GM19043 (cell line): ENCODE results near the gene HDAC10.

Source experiments
- ATAC-seq: cut with Tn5 transposase; IDR thresholded peaks from one replicate; pipeline ENCODE4 v1.9.1; 2021; ENCODE audit warnings: low read depth; ENCODE audit not compliant: unreplicated experiment

The HDAC10 gene

DNA sequence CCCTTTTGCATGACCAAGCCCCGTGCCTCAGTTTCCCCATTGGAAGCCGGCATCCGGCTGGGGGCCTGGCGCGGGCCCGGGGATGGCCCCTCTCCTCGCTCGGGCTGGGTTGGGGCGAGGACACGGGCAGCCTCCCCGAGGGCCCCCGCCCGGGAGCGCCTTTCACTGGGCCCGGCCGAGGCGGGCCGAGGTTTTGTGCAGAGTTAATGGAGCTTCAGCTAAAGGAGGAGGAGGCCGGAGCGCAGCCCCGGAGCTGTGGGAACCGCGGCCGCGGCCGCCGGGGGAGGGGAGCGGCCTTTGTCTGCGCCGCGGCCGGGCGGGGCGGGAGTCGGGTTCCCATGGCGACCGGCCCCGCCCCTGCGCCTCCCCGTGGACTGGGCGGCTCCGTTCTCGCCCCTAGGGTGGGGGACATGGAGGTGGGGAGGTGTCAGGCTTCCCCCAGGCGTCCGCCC, 20.5 kb upstream of the HDAC10 start:
- ATAC-seq: no peak

DNA sequence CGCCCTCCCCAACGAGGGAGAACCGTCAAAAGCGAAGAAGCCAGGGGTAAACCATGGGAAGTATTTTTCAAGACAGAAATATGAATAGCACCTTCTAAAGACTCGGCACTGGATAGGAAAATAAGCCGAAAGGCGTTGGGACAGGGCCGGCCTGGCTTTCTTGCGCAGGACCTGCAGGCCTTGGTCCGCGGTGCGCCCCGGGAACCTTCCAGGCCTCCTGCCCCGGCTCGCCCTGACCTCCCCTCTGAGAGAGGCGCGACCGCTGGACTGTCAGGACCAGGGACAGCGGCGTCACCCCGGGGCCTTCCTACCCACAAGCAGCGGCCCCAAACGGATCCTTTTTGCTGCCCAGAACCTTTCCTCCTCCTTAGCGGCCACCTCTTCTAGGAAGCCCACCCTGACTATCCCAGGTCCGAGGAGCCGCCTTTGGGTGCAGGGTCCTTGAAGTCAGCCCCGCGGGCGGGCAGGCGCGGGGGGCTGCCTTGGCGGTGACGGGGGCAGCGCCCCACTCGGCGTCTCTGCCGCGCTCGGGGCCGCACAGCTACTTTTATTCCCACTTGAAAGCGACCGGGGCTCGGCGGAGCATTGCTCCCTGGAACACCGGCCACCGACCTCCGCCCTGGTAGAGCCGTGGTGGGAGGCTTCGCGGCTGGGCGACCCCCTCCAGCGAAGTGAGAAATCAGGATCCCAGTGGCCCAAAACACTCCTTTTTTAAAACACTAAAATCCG, 19.8 kb upstream of the HDAC10 start:
- ATAC-seq: no peak

DNA sequence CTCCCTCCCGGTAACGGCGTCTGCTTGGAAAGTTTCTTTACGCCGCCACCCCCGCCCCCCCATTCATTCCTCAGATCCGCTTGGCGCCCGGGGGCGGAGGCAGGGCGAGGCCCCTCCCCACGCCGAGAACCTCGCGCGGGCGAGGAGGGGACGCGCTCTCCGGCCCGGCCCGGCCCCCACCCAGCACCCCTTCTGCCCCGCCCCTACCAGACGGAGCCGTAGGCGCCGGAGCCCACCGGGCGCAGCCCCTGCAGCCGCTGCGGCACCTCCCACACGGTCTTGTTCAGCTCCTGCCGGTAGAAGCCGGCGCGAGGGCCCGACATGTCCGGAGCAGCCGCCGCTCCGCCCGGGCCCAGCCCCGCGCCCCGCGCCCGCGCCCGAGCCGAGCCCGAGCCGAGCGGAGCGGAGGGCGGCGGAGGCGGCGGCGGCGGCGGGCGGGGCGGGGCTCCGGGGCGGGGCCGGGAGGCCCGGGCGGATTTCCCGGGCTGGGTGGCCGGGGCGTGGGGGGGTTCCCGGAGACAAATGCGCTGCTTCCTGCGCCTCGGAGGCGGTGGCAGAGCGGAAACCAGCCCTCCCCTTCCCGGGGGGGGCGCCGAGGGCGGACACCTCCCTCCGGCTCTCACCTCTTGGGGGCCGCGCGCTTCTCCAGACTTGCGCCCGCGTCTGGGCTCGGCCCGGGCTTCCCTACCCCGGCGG, 19.1 kb upstream of the HDAC10 start, which contains the start of gene MAPK11:
Gene MAPK11, minus strand, starts transcription at position 411 of the 696 bp plus-strand sequence. Its CDS starts 88 bp downstream, at position 323.
- ATAC-seq: no peak

DNA sequence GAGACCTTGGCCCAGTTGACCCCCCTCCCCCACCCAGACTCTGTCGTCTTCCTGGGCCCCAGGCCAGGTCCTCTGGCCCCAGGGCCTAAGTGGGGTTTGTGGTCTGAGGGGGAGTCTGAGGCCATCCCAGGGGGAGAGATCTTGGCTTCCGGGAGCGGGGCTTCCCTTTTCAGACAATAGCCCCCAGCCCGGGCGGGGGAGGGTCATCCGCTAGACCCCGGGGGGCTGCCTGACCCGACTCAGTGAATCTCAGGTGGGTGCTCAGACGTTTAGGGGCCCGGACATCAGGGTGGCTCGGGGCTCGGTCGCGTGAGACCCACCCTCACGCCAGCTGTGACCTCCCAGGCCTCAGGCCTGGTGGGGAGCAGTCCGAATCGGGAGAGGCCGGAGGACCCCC, 18.5 kb upstream of the HDAC10 start:
- ATAC-seq: no peak

DNA sequence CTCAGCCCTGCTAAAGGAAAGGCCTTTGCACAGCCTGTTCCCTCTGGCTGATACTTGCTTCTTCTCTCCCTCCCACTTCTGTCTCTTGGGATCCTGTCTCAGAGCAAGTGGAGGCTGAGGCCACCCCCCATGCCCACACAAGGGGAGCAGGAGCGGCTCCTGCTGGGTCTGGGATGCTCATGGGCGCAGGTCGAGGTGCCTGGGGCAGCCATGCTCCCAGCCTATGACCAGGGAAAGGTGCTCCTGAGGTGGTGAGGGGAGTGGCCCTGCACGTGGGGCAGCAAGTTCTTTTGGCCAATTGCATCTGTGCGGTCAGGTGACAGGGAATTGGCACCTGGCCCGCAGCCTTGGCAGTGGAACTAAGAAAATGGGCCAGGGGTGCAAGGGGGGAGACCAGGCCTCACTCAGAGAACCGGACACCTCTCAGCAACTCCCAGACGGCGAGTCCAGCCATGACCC, 17.6 kb upstream of the HDAC10 start:
- ATAC-seq: no peak

DNA sequence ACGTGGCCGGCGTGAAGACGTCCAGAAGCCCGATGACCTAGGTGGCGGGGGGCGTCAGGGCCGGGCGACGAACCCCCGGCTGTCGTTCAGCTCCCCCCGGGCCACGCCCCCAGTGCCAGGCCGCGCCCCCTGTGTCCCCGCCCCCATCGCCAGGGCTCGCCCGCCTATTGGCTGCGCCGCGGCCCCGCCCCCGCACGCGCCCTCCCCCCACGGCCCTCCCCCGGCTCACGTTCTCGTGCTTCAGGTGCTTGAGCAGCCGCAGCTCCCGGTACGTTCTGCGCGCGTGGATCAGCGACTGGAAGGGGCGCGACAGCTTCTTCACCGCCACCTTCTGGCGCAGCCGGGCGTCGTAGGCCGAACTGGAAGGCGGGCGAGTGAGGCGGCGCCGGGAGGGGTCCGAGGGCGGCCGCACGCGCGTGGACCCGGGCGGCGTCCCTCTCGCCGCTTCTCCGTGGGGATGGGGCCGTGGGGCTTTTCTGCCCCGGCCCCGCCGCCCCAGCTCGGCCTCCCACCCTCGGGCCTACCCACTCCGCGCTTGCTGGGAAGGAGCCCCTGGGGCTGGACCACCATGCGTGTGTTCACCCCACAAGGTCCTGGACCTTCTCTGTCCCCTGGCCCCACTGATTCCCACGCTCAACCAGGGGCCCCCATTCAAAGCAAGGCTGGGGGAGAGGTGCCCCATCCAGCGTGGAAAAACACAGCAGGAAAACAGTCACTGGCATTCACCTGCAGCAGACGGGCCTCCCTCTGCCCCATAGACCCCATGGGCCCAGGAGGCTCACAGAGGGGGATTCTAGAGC, 16.7 kb upstream of the HDAC10 start:
- ATAC-seq: no peak

DNA sequence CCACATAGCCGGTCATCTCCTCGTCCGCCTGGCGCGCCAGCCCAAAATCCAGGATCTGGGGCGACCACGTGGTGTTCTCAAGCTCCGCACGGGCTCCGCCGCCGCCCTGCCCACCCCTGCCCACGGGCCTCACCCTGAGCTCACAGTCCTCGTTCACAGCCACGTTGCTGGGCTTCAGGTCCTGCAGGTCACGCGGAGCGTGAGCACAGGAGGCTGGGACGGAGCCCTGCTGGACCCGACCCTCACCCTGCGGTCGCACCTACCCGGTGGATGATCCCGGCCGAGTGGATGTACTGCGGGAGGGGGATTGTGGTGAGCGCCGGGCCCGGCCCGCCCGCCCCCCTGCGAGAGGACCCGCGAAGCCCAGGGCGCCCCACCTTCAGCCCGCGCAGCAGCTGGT, 15.9 kb upstream of the HDAC10 start:
- no peak for ATAC-seq

DNA sequence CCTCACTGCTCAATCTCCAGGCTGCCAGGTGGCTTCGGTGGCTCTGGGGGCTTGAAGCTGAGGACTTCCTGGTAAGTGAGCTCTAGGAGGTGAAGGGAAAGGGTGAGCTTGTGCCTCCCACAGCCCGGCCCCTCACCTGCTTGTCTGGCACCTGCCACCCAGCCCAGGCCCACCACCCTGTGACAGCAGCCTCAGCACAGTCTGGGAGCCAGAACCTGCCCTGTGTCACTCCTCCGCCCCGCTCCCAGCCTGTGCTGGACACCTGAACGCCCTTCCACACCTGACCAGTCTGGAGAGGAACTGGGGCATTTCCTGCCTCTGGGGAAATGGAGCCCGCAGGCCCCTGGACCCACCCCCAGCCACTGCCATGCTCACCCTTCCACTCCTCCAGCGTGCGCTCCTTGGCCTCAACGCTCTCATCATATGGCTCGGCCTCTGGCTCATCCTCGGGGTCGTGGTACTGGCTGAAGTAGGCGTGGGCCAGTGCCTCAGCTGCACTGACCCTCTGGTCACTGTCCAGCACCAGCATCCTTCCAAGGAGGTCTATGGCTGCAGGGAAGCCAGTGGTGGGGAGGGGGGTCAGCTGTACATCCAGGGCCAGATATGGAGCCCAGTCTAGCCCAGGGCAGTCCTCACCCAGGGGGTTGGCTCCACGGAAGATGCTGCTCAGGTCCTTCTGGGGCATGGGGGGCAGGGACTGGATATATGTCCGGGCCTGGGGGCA, 14.0 kb upstream of the HDAC10 start:
- ATAC-seq: no peak

GRCh38 chr22:50264104-50264745, 13.2 kb upstream of the HDAC10 start:
- ATAC-seq: no peak

DNA sequence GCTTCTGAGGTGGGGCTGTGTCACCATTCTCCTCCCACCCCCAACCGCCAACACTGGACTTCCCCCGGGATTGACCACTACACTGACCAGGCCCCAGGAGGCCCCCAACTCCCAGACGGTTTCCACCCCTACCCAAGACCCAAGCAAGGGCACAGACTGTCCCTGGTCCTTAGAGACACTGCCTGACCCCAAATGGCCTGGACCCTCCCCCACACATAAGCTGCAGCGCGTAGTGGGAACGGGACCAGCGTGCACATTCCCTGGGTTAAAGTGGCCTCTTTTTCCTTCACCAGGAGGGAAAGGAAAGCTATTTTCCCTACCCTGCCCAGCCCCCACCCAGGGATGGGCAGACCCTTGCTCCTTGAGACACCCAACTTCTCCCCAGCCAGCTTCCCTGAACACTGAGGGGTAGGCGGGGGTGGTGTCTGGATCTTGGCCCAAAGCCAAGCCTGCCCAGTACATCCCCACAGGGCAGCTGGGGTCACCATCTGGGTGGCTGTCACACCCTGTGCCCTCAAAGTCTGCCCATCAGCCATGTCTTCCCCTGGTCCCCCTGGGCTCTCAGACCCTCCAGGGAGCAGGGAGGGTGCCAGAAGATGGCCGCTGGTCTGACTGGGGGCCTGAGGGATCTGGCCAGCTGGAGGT, 12.0 kb upstream of the HDAC10 start:
- ATAC-seq: no peak

DNA sequence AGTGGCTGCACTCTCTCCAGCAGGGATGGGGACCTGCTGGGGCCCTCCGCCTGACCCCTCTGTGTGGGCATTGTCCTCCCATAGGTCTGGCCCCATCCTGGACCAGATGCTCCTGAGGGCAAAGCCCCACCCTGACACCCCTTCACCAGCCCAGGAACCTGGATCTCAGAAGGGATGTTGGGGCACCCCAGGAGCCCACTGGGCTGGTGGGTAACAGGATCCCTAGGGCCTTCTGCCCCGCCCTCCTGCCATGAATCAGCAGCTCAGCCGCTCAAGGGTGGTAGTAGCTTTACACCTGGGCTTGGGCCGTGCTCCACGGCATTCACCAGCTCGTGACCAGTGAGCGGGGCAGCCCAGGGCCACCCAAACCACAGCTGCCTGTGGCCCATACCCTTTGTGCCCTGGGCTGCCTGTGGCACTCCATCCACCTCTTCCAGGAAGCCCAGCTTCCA, 11.4 kb upstream of the HDAC10 start:
- ATAC-seq: no peak

- no peak for ATAC-seq
These were observed 10.8 kb upstream of the HDAC10 start, which contains the start of gene MAPK12 for GRCh38 chr22:50261615-50262459. Gene MAPK12 (minus strand): TSS chr22:50261683. CDS start chr22:50261509, 174 bp downstream.

DNA sequence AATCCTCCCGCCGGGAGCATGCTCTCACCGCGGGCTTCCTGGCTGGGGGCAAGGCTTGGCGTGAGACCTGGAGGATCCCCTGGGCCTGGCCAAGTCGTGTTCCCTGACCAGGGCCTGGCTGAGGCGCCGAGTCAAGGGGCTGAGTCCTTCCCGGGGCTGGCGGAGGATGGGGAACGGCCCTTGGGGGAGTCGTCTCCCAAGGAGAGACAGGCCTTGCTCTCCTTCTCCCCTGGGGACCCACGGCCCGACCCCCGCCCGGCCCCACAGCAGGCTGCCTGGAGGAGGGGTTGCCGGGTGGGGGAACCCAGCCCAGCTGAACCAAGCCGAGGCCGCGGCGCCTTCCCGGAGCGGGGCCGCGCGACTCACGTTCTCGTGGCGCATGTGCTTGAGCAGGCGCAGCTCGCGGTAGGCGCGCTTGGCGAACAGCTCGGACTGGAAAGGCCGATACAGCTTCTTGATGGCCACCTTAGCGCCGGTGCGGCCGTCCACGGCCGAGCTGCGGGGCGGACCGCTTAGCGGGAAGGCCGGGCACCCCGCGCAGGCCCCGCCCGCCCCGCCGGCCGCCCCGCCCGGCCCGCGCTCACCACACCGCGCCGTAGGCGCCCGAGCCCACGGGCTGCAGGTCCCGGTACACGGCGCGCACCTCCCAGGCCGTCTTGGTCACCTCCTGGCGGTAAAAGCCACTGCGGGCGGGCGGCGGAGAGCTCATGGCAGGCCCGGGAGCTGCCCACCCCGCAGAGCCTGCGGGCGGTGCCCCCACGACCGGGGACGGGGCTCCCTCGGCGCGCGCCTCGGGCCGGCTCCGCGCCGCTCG, 9.9 kb upstream of the HDAC10 start:
- no peak for ATAC-seq

DNA sequence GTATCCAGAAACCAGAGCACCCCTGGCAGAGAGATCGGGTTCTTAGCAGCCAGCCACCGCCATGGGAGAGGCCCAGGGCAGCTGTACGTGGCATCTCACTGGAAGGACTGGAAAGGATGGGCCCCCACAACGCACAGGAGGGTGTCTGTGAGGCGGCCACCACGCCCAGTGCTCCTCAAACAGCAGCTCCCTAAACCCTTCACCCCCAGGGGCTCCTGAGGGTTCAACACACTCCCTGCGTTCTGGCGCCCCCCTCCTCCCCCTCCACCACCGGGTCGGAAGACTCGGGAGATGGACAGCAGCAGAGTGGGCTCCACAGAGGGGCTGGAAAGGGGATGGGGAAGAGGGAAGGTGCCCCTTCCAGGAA, 9.4 kb upstream of the HDAC10 start:
- ATAC-seq: no peak

DNA sequence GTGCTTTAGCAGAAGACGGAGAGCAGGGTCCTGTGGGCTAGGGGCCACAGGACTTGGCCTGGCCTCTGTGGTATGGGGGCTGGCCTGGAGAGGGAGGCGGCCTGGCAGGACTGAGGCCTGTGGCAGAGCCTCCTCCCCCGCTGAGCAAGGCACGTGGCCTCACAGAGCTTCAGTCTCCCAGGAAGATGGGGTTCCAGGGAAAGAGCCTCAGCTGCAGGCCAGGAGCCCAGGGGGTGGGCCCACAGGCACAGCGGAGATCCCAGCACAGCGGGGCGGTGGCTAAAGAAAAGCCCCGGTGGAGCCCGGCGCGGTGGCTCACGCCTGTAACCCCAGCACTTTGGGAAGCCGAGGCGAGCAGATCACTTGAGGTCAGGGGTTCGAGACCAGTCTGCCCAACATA, 8.2 kb upstream of the HDAC10 start:
- ATAC-seq: no peak

GRCh38 chr22:50258361-50259292, 7.6 kb upstream of the HDAC10 start:
- ATAC-seq: no peak
